A204.1 (cell line): Measurements from ENCODE around the gene TGFBR3L.
"Not testable (repeated sequence)": the region's sequence is repeated elsewhere in the genome, so short reads cannot be mapped to it uniquely, and the experiment has no call there.

Source experiments
- FAIRE-seq: peaks from 2 replicates; lab custom pipeline; 2012; peaks lifted over from hg19 to GRCh38; lab: Jason Lieb, UNC

TGFBR3L gene

DNA sequence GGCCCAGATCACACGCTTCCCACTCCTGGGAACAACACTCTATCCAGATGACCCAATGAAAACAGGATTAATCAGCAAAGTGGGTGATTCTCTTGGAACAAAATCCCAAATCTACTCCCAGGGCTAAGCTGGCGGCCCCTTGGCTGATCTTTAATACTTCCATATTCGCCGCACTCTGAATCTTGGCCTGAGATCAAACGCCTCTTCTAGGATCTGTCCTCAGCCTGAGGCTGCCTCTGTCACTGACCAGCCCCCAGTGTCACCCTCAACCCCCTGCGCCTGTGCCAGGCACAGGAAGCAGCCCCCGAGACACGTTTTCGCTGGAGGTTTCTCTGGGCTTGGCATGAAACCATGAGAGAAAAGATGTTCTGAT, 13.7 kb downstream of the TGFBR3L start:
- FAIRE-seq, result no peak

DNA sequence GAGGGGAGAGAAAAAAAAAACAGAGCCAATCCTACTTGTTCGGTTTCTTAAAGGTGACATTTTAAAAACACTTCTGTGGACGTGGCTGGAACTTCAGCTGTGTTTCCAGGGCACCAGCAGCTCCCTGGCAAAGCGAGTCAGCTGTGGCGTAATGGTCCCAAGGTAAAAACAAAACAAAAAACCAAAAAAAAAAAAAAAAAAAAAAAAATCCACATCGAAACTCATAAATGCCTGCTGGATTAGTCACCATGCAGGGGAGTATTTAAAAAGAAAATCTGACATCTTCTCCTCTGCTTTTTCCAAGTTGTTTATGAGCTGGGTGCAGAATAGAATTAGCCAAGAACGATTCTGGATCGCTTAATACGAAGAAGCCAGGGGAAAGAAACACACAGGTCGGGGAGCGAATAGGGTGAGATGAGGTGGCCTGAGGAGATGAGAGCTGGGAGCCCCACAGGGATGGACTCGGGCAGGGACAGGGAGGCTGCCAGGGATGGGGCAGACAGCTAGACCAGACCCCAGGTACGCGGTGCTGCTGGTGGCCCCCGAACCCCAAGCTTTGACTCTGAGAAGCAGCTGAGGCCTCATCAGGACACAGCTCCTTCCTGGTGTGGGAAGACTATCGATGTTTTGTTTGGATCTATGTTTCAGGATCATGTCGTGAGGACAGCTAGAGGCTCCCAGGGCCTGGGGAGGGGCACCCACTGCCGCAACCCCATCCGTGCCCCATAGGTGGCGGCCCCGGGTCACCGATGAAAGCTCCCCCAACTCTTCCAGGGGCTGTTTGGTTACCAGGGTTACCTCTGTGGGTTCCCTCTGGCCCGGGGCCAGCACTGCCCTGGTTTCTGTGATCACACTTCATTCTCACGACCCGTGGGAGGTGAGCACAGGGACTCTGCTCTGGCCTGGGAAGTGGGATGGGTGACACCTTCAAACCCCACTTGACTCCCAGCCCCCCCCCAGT, 14.4 kb downstream of the TGFBR3L start:
- no peak for FAIRE-seq

DNA sequence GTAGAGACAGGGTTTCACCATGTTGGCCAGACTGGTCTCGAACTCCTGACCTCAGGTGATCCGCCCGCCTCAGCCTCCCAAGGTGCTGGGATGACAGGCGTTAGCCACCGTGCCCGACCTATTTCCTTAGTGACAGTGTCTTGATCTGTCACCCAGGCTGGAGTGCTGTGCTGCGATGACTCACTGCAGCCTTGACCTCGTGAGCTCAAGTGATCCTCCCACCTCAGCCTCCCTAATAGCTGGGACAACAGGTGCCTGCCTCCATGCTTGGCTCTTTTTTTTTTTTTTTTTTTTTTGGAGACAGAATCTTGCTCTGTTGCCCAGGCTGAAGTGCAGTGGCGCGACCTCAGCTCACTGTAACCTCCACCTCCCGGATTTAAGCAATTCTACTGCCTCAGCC, 15.4 kb downstream of the TGFBR3L start:
- not testable (repeated sequence) for FAIRE-seq

DNA sequence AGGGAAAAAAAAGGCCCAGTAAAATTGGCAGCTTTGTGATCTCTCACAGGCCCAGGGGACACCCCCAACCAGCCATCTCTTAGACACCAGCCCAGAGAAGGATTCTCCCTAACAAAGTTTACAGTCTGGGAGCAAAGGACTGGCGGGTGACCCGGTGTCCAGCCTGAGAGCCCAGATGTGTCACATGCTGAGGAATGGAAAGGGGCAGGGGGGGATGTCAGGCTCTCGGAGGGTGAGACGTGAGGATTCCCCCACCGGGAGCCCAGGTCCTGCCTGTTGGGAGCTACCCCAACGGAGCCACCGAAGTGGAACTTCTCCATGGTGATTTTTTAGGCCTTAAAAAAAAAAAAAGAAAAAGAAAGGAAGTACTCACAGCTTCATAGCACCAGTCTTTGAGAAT, 16.1 kb downstream of the TGFBR3L start:
- no peak for FAIRE-seq

DNA sequence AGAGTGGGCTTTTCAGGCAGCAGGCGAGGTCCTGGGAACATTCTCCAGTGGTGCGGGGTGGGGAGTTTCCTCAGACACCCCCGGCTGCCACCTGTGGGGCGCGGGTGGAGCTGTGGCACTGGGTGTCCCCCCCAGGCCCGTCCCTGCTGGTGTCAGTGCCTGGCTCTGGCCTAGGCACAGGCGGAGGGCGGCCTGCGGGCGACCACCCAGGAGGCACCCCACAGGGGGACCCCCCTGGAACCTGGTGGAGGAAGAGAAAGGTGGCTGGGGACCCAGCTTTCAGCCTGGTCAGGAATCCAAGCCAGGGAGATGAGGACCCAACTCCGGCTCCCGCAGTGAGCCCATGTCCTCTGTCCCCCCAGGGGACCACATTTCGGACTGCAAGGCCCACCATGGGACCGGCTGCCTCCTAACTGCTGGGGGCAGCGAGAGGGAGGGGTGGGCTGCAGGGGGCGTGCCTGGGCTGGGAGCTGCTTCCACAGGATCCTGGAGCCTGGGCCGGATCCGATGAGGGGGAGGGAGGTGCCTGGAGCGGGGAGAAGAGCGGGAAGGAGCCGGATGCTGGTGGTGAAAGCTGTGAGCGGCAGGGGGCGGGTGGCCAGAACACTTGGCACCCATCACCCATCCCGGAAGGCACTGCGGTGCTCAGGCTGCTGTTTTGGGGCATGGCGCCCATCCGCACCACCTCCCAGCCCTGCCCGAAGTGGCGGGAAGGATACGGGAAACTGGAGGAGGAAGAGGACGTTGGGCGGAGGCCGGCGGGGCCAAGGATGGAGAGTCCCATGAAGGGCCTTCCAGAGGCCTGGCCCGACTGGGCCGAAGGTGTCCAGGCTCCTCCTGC, 16.8 kb downstream of the TGFBR3L start:
- FAIRE-seq, result no peak

DNA sequence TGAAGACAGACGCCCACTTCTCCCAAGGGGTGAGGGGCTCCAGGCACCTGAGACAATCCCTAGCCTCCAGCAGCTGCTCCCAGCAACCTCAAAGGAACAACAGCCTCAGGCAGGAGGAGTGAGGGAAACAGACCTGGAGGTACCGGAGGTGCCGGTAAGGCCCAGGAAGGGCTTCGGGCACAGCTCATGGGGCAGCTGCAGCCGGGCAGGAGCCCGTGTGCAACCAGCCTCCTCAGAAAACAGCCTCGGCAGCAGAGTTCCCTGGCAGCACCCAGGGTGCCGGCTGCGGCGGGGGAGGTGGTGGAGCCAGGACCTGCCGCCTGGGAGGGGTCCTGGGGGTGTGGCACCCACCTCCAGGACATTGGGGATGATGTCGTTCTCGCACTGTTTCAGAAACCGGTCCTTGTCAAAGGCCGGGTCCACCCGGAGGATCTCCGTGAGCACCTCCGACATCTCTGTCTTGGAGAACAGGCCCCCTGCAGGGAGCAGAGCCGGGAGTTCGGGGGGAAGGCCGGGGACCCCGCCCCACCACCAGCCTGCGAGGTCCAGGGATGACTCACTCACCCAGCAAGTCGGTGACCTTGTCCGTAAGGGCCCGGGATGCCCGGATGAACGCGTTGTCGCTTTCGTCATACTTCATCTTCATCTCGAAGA, 17.8 kb downstream of the TGFBR3L start:
- no peak for FAIRE-seq

DNA sequence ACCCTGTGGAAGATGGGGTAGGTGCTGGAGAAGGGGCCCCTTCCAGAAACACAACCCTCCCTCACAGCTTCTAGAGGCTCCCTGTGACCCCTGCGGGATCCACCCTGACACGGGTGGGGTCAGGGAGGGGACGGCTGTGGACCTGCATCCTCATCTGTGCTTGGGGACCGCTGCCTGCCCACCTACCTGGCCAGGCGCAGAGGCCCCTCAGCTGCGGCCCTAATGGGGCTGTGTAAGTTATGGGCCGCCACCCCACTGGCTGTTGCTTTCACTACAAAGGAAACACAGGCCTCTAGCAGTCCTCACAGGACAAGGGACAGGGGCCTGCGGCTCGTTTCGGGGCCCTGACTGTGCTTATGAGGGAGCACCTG, 18.3 kb downstream of the TGFBR3L start:
- no peak for FAIRE-seq

DNA sequence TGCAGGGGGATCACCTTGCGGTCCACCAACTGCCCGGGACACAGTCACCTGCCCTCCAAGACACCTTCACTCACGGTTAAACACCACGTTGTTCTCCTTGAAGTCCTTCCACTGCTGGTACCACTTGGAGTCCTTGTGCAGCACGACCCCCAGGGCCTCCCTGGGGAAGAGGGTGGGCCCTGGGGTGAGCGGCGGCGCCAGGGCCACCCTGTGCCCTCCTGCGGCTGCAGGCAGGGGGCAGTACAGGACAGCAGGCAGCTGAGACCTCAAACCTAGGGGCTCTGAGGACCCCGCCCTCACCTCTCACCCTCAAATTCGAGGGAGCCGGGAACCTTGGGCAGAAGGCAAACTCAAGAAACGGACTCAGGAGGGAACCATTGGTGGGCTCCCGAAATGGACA, 18.8 kb downstream of the TGFBR3L start:
- no peak for FAIRE-seq

DNA sequence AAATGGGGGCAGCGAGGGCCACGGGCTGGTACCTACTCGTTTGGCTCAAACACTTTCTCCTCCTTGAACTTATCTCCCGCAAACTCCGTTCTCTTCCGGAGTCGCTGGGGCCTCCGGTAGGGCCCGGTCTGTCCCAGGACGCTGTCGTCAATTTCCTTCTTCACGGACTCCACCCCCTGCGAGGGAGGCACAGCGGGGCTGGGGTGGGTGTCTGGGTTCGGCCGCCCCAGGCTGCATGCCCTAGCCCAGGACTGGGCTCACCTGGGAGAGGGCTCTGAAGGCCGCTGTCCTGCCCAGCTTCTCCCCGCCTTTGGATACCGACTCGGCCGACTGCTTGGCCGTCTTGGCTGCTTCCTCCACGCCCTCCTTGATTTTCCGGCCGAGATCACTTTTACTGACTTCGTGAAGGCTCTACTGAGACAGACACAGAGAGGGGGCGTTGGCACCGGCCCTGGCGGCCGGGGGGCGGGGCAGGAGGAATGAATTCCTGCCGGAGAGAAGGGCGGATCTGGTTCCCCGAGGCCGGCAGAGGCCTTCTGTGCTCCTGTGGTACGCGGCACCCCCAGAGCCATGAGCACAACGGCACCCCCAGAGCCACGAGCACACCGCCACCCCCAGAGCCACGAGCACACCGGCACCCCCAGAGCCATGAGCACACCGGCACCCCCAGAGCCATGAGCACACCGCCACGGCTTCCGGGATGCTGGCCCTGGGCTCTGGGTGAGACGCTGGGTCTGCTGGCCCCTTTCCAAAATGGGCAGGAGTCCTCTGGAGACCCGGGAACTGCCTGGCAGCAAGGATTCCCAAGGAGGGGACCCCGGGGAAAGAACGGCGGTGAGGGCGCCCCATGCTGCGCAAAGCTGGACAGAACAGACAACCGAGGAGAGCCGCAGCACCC, 19.4 kb downstream of the TGFBR3L start:
- FAIRE-seq, result no peak

DNA sequence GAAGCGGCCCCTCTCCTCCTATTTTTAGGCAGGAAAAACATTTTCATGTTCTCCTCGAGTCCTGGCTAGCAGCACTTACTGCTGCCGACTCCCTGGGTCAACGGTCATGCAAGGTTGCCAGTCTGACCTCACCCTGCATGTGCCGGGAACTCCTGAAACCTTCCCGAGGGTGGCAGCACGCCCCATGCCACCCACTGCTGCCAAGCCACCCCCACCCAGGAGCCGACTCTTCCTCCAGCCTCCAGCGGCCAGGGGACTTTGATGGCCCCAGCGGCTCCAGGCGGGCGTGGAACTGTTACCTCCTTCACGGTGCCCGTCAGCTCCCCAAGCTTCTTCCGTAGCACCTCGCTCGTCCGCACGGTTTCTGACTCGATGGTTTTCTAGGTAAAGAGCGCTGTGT, 20.1 kb downstream of the TGFBR3L start:
- no peak for FAIRE-seq

DNA sequence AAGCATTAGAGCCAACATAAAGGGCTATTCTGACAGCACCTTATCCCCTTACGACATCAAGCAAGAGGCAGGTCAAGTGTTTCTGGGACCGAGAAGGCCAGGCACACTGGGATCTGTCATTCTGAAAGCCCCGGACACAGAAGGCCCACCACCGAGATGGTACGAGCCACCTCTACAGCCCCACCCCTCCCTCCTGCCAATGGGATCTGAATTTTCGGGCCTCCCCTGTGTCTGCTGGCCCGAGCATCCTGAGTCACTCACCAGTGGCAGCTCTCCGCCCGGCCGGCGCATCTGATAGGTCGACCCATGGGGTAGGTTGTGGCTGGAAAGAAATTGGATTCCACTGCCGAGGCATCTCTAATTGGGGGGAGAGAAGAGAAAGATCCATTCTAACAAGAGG, 26.2 kb downstream of the TGFBR3L start:
- no peak for FAIRE-seq

DNA sequence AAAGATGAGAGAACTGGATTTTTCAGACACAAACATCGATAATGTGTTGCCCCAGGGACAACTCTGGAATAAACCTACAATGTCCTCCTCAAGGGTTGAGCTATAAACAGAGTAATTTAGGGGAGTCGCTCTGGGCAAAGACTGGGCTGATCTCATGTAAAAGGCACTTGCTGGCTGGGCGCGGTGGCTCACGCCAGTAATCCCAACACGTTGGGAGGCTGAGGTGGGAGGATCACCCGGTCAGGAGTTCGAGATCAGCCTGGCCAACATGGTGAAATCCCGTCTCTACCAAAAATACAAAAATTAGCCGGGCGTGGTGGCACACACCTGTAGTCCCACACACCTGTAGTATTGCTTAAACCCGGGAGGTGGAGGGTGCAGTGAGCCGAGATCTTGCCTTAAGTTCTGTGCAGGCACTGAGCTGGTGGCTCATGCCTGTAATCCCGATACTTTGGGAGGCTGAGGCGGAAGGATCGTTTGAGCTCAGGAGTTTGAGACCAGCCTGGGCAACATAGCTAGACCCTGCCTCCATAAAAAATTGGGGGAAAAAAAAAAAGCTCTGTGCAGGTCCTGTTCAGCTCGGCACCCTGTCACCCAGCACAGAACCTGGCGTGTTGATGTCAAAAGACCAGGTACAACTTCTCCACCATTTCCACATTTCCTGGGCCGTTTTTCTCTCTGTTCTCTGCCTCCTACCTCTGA, 27.4 kb downstream of the TGFBR3L start:
- FAIRE-seq, result no peak

DNA sequence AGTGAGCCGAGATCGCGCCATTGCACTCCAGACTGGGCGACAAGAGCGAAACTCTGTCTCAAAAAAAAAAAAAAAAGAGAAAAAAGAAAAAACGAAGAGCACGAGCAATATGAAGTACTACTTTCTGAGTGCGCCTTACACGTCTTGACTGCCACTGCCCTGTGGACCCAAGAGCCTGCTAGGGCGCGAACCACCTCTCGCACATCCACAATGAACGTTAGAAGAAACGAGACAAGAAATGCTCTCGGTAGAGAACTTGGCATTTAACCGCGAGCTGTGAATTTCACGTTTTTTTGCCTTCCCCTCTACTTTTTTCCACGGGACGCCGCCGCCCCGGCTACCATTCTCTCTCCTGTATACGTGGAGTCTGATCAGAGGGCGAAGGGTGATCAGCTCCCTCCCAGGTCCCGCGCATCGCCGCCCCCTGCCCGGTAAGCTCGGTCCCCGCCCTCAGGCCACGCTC, 28.4 kb downstream of the TGFBR3L start:
- no peak for FAIRE-seq

DNA sequence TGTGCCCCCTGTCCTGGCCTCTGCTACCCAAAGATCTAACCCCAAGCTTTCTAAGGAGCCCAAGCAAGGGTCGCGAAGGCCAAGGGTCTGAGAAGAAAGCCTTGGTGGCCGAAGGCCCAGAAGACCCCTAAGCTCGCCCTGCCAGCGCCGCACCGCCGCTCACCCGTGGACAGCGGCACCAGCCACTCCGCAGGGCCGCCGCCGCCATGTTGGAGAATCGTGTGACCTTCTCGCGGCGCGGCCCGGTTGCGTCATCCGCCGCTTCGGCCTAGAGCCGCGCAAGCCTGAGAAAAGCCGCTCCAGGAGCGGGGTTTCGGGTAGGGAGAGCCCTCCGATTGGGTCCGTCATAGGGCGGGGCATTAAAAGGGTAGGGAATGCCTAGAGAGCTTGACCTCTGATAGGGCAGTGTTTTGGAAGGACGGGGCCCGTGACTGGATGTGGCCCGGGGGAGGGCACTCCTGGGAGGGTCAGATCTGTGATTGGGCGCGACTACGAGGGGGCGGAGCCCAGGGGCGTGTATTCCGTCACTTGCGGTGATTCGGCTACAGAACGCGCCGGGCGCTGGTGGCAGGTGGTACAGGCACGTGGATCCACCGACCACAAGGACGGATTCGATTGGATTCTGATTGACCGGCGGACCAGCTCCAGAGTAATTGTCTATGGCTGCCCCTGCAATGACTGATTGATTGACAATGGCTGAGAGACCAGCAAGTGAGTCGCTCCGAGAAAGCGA, 29.0 kb downstream of the TGFBR3L start, which contains the start of gene TIMM44:
Gene TIMM44, minus strand, starts transcription at position 223 of the 733 bp plus-strand sequence. Its CDS starts 15 bp downstream, at position 208.
- peak; percentile 99 for FAIRE-seq

DNA sequence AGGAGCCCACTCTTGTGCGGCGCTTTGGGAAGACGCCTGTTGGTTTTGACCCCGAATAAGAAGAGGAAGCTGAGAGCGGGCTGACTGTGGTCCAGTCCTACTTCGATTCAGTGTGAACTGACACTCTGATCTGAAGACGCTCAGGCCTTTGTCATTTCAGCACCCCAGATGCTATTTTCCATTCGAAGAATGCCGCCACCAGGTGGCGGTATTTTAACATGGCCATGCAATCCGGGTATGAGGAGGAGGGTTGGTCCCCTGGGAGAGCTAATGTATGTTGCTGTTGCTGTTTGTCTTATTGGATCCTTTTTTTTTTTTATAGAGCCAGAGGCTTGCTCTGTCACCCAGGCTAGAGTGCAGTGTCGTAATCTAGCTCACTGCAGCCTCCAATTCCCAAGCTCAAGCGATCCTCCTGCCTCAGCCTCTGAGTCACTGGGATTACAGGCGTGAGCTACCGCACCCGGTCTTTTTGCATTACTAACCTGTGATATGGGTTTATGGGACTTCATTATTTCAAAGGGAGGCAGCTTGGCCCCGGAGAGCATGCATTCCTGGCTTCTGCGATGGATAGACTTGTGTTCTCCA, 29.6 kb downstream of the TGFBR3L start:
- FAIRE-seq, result peak; percentile 77

DNA sequence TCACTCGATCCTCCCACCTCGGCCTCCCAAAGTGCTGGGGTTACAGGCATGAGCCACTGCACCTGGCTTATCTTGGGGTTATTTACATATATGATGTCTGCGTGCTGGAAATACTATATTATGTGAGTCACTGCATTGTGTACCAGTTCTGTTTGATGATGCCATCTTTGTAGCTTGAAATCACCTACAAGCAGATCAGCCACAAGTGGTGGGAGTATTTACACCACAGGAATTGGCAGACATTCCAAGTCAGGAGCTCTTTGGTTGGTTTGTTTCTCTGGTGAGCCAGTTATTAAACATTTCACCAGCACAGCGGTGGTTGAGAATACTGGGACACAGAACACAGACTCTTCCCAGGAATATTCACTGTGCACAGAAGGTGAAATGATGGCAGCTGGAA, 33.3 kb downstream of the TGFBR3L start:
- FAIRE-seq, result no peak

DNA sequence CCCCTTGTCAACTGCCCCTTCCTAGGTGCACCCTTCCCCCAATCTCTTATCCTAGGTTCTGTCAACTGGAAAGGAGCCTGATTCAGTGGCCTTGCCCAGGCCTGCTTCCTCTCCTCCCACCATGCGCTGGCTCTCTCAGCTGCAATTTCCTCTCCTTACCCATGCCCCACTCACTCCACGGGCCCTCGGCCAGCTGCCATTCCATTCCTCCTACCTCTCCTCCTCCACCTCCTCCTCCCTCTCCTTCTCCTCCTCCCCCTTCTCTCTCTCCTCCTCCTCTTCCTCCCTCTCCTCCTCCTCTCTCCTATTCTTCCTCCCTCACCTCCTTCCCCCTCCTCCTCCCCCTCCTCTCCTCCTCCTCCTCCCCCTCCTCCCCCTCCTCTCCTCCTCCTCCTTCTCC, 38.4 kb downstream of the TGFBR3L start:
- no peak for FAIRE-seq

DNA sequence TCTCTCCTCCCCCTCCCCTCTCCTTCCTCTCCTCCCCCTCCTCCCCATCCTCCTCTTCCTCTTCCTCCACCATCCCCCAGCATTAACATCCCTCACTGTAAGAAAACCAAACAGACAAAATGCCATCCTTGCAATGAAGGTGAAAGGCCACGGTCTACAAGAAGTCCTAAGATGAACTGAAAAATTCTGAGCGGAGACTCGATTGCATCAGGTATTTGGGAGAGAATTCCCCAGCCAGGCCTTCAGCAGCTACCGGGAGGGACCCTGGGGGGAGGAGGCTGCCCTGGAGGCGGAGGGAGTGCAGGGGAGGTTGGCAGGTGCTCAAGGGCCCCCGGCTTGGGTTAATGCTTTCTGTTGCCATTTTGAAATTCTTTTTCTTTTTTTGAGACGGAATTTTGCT, 38.9 kb downstream of the TGFBR3L start:
- no peak for FAIRE-seq

DNA sequence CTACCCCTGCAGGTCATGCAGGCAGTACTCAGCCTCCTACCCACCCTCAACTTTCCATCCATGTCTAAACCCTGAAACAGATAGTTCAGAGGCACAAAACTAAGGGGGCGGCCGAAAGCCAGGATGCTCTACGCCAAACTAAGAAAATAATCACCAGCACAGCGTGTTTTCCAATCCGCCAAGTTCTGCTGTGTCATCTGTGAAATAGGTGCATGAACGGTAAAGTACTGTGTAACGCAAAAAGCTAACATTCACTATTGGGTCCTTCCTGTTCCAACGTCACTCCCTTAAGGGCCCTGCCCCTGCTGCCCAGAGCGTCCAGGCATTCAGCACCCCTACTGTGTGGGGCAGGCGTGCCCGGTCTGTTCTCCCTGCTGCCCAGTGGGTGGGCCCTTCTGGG, 41.1 kb downstream of the TGFBR3L start:
- FAIRE-seq, result no peak

DNA sequence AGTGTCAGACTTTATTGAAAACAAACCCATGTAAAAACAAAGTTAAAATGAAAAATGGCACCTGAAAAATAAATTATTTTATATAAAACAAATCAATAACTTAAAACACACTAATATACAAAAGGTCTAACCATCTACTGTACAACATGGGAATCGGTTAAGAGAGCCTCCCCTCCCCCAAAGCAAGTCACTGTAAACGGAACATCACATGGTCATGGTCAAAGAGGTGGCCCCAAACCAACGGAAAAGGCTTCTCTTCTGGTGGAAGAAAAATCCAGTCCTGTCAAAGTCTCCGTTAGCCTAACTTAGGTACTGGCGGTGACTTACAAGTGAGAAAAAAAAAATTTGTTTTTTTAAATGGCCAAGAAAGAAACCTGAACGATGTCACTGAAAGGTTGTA, 44.6 kb downstream of the TGFBR3L start:
- FAIRE-seq, result no peak
